HCT116 (cell line): Measurements from ENCODE around the gene ZNF570. TPM values are rescaled to one million over a fixed set of nuclear protein-coding genes. Genes with fewer than 3 reads are reported as not detected.

Source experiments
- ATAC-seq: fragments of 200-7000 bp; cut with Tn5 transposase; 2 replicates; pipeline ENCODE4 v1.9.1; 2020; ENCODE audit warnings: mild to moderate bottlenecking, moderate library complexity
- BruUV-seq: library from RNA; stranded (reverse); fragments of 400-500 nt; replicated peaks from 2 replicates; lab custom pipeline; 2021; lab: Mats Ljungman, UMichigan
- CTCF ChIA-PET: fragments of 300-600 bp; sonication (Branson Sonifier 250); formaldehyde crosslinking; loops from one replicate; lab custom pipeline; 2021; ENCODE audit warnings: antibody characterized with exemption; lab: Charles Lee
- POLR2A ChIA-PET: fragments of 300-600, 350-600 bp; sonication (Branson Sonifier 250); formaldehyde crosslinking; loops from one replicate; lab custom pipeline; 2021; ENCODE audit warnings: antibody characterized with exemption; lab: Charles Lee
- RAD21 ChIA-PET, 2 experiments: fragments of 300-600 bp; sonication (Branson Sonifier 250); formaldehyde crosslinking; loops; one replicate each; lab custom pipeline; 2023; ENCODE audit warnings: low total read pairs in 2 of 2; ENCODE audit not compliant: uncharacterized antibody in 2 of 2, unreplicated experiment in 2 of 2, low non-redundant PET in 1 of 2; lab: Charles Lee
- DNase-seq: peaks from one replicate; pipeline ENCODE4 v3.0.0-alpha.2; 2010; ENCODE audit warnings: low read depth, low spot score
- H2AFZ ChIP-seq: fragments of 200-600 bp; shearing (Covaris generic), sonication (generic); 2 replicates; pipeline ENCODE4 v1.6.1; 2017; ENCODE audit warnings: low read depth, mixed run types, mixed read lengths, antibody characterized with exemption, low read length; ENCODE audit not compliant: poor library complexity, severe bottlenecking
- H3K27ac ChIP-seq: 2 replicates; pipeline ENCODE4 v1.5.1; 2012; ENCODE audit warnings: low read depth, low read length
- H3K27me3 ChIP-seq: fragments of 200-600 bp; sonication (generic); 2 replicates; pipeline ENCODE4 v1.6.1; 2016; ENCODE audit warnings: mixed run types, low read length, mixed read lengths; ENCODE audit not compliant: insufficient read depth
- H3K36me3 ChIP-seq, 2 experiments: fragments of 200-500 bp in 1 of 2; fragments of 200-600 bp in 1 of 2; sonication (Bioruptor generic) in 1 of 2; sonication (generic) in 1 of 2; 2 replicates each; pipeline versions ENCODE4 v1.5.1 to v1.6.1; 2014 to 2016; ENCODE audit warnings: low read length in 2 of 2, inconsistent platforms in 1 of 2, mixed read lengths in 1 of 2, mixed run types in 1 of 2; ENCODE audit not compliant: insufficient read depth in 2 of 2, control insufficient read depth in 1 of 2
- H3K4me1 ChIP-seq, 2 experiments: fragments of 200-600 bp in 1 of 2; sonication (generic) in 1 of 2; 2 replicates each; pipeline versions ENCODE4 v1.5.1 to v1.6.1; 2012 to 2017; ENCODE audit warnings: low read length in 2 of 2, inconsistent platforms in 1 of 2, mild to moderate bottlenecking in 1 of 2, mixed read lengths in 1 of 2, mixed run types in 1 of 2, moderate library complexity in 1 of 2; ENCODE audit not compliant: insufficient read depth in 2 of 2, control insufficient read depth in 1 of 2
- H3K4me2 ChIP-seq: fragments of 200-600 bp; sonication (generic); 2 replicates; pipeline ENCODE4 v1.6.1; 2017; ENCODE audit warnings: mixed run types, low read length, mixed read lengths
- H3K4me3 ChIP-seq, 2 experiments: fragments of 200-600 bp in 1 of 2; sonication (generic) in 1 of 2; replicated peaks in 1 of 2; 2 replicates each; pipeline ENCODE4 v1.5.1; 2011 to 2016; ENCODE audit warnings: low read length in 2 of 2, control low read depth in 1 of 2, low read depth in 1 of 2, mild to moderate bottlenecking in 1 of 2, mixed read lengths in 1 of 2, mixed run types in 1 of 2
- H3K79me2 ChIP-seq: fragments of 200-600 bp; sonication (generic); 2 replicates; pipeline ENCODE4 v1.6.1; 2017; ENCODE audit warnings: mild to moderate bottlenecking, mixed run types, low read length, moderate library complexity, mixed read lengths; ENCODE audit not compliant: insufficient read depth
- H3K9ac ChIP-seq: fragments of 200-600 bp; sonication (generic); 2 replicates; pipeline ENCODE4 v1.6.1; 2016; ENCODE audit warnings: low read length, mixed read lengths
- H3K9me2 ChIP-seq: fragments of 200-600 bp; sonication (generic), shearing (Covaris generic); 2 replicates; pipeline ENCODE4 v1.6.1; 2017; ENCODE audit warnings: mixed run types, mild to moderate bottlenecking, moderate library complexity; ENCODE audit not compliant: insufficient read depth
- H3K9me3 ChIP-seq, 2 experiments: fragments of 200-500 bp in 1 of 2; fragments of 200-600 bp in 1 of 2; sonication (Bioruptor generic) in 1 of 2; sonication (generic) in 1 of 2; 2 replicates each; pipeline ENCODE4 v1.6.1; 2014 to 2017; ENCODE audit warnings: low read length in 2 of 2, mixed read lengths in 2 of 2, inconsistent platforms in 1 of 2, low read depth in 1 of 2, mild to moderate bottlenecking in 1 of 2, mixed run types in 1 of 2, moderate library complexity in 1 of 2; ENCODE audit not compliant: control insufficient read depth in 1 of 2, insufficient read depth in 1 of 2
- H4K20me1 ChIP-seq: fragments of 200-600 bp; sonication (generic), shearing (Covaris generic); 2 replicates; pipeline ENCODE4 v1.6.1; 2017; ENCODE audit warnings: mixed run types, mild to moderate bottlenecking, moderate library complexity; ENCODE audit not compliant: insufficient read depth
- ATF3 ChIP-seq: IDR thresholded peaks from 2 replicates; pipeline ENCODE4 v1.6.1; 2012
- CBX3 ChIP-seq: IDR thresholded peaks from 2 replicates; pipeline ENCODE4 v1.6.1; 2012; ENCODE audit warnings: low read depth
- CEBPB ChIP-seq: IDR thresholded peaks from 2 replicates; pipeline ENCODE4 v1.6.1; 2012; ENCODE audit warnings: low read depth
- CTCF ChIP-seq, 3 experiments: fragments of 200-600 bp in 1 of 3; sonication (generic) in 1 of 3; IDR thresholded peaks in 2 of 3; conservative IDR thresholded peaks in 1 of 3; 2 replicates each; pipeline ENCODE4 v1.5.1; 2012 to 2017; ENCODE audit warnings: low read depth in 2 of 3, low read length in 2 of 3, antibody characterized with exemption in 1 of 3, borderline replicate concordance in 1 of 3, control low read depth in 1 of 3, mild to moderate bottlenecking in 1 of 3, mixed read lengths in 1 of 3, mixed run types in 1 of 3, moderate library complexity in 1 of 3; ENCODE audit not compliant: insufficient read depth in 1 of 3
- EGR1 ChIP-seq: IDR thresholded peaks from 2 replicates; pipeline ENCODE4 v1.6.1; 2012; ENCODE audit warnings: low read depth
- EZH2 ChIP-seq: fragments of 200-600 bp; sonication (generic); IDR thresholded peaks from 2 replicates; pipeline ENCODE4 v1.6.1; 2017; ENCODE audit warnings: antibody characterized with exemption, mixed run types
- EZH2phosphoT487 ChIP-seq: fragments of 200-600 bp; IDR thresholded peaks from 2 replicates; pipeline ENCODE4 v1.6.1; 2018; ENCODE audit warnings: antibody characterized with exemption, borderline replicate concordance
- FOSL1 ChIP-seq: IDR thresholded peaks from 2 replicates; pipeline ENCODE4 v1.6.1; 2012; ENCODE audit warnings: low read depth
- MAX ChIP-seq: IDR thresholded peaks from 2 replicates; pipeline ENCODE4 v1.6.1; 2012
- POLR2A ChIP-seq: IDR thresholded peaks from 2 replicates; pipeline ENCODE4 v1.7.0; 2011; ENCODE audit warnings: borderline replicate concordance; ENCODE audit not compliant: insufficient read depth, insufficient read length; ENCODE audit errors: extremely low read depth
- POLR2AphosphoS5 ChIP-seq: IDR thresholded peaks from 2 replicates; pipeline ENCODE4 v1.6.1; 2011; ENCODE audit warnings: mild to moderate bottlenecking, low read depth, low read length, moderate library complexity
- RAD21 ChIP-seq: IDR thresholded peaks from 2 replicates; pipeline ENCODE4 v1.6.1; 2012; ENCODE audit warnings: low read depth, mild to moderate bottlenecking
- SIN3A ChIP-seq: IDR thresholded peaks from 2 replicates; pipeline ENCODE4 v1.6.1; 2012; ENCODE audit warnings: low read depth
- SP1 ChIP-seq: IDR thresholded peaks from 2 replicates; pipeline ENCODE4 v1.6.1; 2012; ENCODE audit warnings: low read depth
- SRF ChIP-seq: IDR thresholded peaks from 2 replicates; pipeline ENCODE4 v1.6.1; 2012; ENCODE audit warnings: low read depth
- YY1 ChIP-seq: IDR thresholded peaks from 2 replicates; pipeline ENCODE4 v1.6.1; 2011; ENCODE audit warnings: low read length, low read depth, moderate library complexity, mild to moderate bottlenecking; ENCODE audit not compliant: insufficient replicate concordance; ENCODE audit errors: extremely low read depth
- ZBTB33 ChIP-seq: IDR thresholded peaks from 2 replicates; pipeline ENCODE4 v1.6.1; 2011; ENCODE audit warnings: mild to moderate bottlenecking, low read length, moderate library complexity; ENCODE audit not compliant: insufficient replicate concordance; ENCODE audit errors: extremely low read depth
- ZFX ChIP-seq: fragments of 450-650 bp; IDR thresholded peaks from 2 replicates; pipeline ENCODE4 v1.6.1; 2017
- ZNF274 ChIP-seq: fragments of 200-500 bp; sonication (Bioruptor generic); IDR thresholded peaks from 2 replicates; pipeline ENCODE4 v1.6.1; 2014; ENCODE audit warnings: mild to moderate bottlenecking, low read depth, low read length, inconsistent platforms
- intact Hi-C: fragments of 100-400 bp; cut with micrococcal nuclease; formaldehyde crosslinking; loops from 2 replicates; pipeline ENCODE4 v1.10.0; 2022
- total RNA-seq: library from RNA; stranded (reverse); gene quantifications from one replicate; pipeline ENCODE4 v1.2.1, GENCODE V29; 2021; ENCODE audit not compliant: unreplicated experiment
- TF ChIP-seq, protein P1 (sequence below): IDR thresholded peaks from 2 replicates; pipeline ENCODE4 v1.6.1; 2012; ENCODE audit warnings: low read depth

ZNF570 gene
- total RNA-seq, 1 experiment from 2014 or later, result not detected

GRCh38 chr19:37505958-37506386 lies 36.8 kb downstream of the ZNF570 start:
- H2AFZ ChIP-seq, result no peak overlapping the region
- no TSS peak for BruUV-seq
- POLR2A ChIA-PET, result no interaction called here
- H3K27me3 ChIP-seq, result no peaks in the 10 kb centered on the region
- no peaks in the 10 kb centered on the region for H3K9me2 ChIP-seq
- H3K4me3 ChIP-seq, result no peak overlapping the region
- H3K4me2 ChIP-seq, result no peak overlapping the region
- H4K20me1 ChIP-seq, result no peaks in the 10 kb centered on the region
- no peak for ATAC-seq
- intact Hi-C loops, result no loop called here
- no peaks in the 10 kb centered on the region for H3K36me3 ChIP-seq
- H3K9me3 ChIP-seq, result peaks cover 8 to 29% of the 10 kb centered on the region in 2 experiments; a peak in 2 of 4 replicates
- H3K27ac ChIP-seq, result no peak overlapping the region
- TF ChIP-seq ZNF274 (no peak), EGR1 (no peak), YY1 (no peak), POLR2A (no peak), SRF (no peak), MAX (no peak), EZH2phosphoT487 (no peak), FOSL1 (no peak), RAD21 (no peak), SP1 (no peak), EZH2 (no peak), POLR2AphosphoS5 (no peak), ZBTB33 (no peak), ATF3 (no peak), ZFX (no peak), CTCF (IDR thresholded peaks at IDR 0.05 in 2 of 3, conservative IDR thresholded peaks at IDR 0.05 in 1 of 3; ENCODE audit: borderline replicate concordance in 1 of 3, insufficient read depth in 1 of 3, low read depth in 2 of 3, low read length in 2 of 3) (no peak), SIN3A (no peak), CEBPB (no peak), CBX3 (no peak)
- TF ChIP-seq, protein P1, sequence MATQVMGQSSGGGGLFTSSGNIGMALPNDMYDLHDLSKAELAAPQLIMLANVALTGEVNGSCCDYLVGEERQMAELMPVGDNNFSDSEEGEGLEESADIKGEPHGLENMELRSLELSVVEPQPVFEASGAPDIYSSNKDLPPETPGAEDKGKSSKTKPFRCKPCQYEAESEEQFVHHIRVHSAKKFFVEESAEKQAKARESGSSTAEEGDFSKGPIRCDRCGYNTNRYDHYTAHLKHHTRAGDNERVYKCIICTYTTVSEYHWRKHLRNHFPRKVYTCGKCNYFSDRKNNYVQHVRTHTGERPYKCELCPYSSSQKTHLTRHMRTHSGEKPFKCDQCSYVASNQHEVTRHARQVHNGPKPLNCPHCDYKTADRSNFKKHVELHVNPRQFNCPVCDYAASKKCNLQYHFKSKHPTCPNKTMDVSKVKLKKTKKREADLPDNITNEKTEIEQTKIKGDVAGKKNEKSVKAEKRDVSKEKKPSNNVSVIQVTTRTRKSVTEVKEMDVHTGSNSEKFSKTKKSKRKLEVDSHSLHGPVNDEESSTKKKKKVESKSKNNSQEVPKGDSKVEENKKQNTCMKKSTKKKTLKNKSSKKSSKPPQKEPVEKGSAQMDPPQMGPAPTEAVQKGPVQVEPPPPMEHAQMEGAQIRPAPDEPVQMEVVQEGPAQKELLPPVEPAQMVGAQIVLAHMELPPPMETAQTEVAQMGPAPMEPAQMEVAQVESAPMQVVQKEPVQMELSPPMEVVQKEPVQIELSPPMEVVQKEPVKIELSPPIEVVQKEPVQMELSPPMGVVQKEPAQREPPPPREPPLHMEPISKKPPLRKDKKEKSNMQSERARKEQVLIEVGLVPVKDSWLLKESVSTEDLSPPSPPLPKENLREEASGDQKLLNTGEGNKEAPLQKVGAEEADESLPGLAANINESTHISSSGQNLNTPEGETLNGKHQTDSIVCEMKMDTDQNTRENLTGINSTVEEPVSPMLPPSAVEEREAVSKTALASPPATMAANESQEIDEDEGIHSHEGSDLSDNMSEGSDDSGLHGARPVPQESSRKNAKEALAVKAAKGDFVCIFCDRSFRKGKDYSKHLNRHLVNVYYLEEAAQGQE, result no peak
- no peaks in the 10 kb centered on the region for H3K79me2 ChIP-seq
- RAD21 ChIA-PET, result no interaction called here
- CTCF ChIA-PET, result no interaction called here
- H3K4me1 ChIP-seq, result no peaks in the 10 kb centered on the region
- DNase-seq, result no peak
- H3K9ac ChIP-seq, result no peak overlapping the region
